GM23248 (cell line): Measurements from ENCODE around the gene NRDE2.

Experiments used
- EZH2 ChIP-seq: fragments of 200-600 bp; sonication (generic); IDR thresholded peaks from 2 replicates; pipeline ENCODE4 v1.6.1; 2018; ENCODE audit warnings: antibody characterized with exemption, mild to moderate bottlenecking; ENCODE audit not compliant: insufficient read depth, poor library complexity, severe bottlenecking
- EZH2phosphoT487 ChIP-seq: fragments of 200-600 bp; sonication (generic); IDR thresholded peaks from 2 replicates; pipeline ENCODE4 v1.6.1; 2018; ENCODE audit warnings: antibody characterized with exemption, moderate library complexity, mild to moderate bottlenecking, low read depth; ENCODE audit not compliant: insufficient read depth

DNA sequence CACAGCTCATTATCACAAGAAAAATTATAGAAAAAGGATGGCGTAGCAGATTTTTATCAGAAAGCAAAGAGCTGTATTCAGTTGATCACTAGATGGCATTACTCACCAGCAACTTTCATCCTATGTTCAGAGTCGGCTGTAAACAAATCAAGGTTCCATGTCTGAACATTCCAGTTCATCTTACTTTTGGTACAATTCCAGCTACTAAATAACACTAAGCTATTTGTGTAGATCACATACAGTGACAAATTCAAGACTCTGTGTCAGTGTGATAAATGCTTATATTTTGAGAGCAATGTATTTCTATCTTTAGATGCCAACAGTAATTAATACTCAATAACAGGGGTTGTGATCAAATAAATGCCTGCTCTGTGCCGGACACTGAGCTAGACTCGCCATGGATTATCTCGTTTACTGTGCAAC is 30.1 kb downstream of the NRDE2 start:
- TF ChIP-seq EZH2 (no peak), EZH2phosphoT487 (no peak)
